B cell (primary cell): Measurements from ENCODE around the gene EVI2A.
"Not testable (repeated sequence)": the region's sequence is repeated elsewhere in the genome, so short reads cannot be mapped to it uniquely, and the experiment has no call there.

Experiments used
- CTCF ChIP-seq: fragments of 200-600 bp; IDR thresholded peaks from one replicate; pipeline ENCODE4 v1.8.0; 2022; ENCODE audit warnings: antibody characterized with exemption, mild to moderate bottlenecking
- EZH2 ChIP-seq: IDR thresholded peaks from 2 replicates; pipeline ENCODE4 v1.6.1; 2012; ENCODE audit warnings: borderline replicate concordance, low read depth, mild to moderate bottlenecking, moderate library complexity, low read length; ENCODE audit not compliant: insufficient read depth, poor library complexity, severe bottlenecking

- TF ChIP-seq CTCF, EZH2: not testable (repeated sequence)
Measured at GRCh38 chr17:31287932-31288331, 33.5 kb downstream of the EVI2A start.
